GM12891 (cell line): ENCODE data around the gene RNFT2.

ENCODE experiments used
- PAX5 ChIP-seq: IDR thresholded peaks from 2 replicates; pipeline ENCODE4 v1.6.1; 2011; ENCODE audit warnings: low read length, moderate library complexity, mild to moderate bottlenecking; ENCODE audit not compliant: insufficient read depth, severe bottlenecking
- POLR2A ChIP-seq: IDR thresholded peaks from 2 replicates; pipeline ENCODE4 v1.6.1; 2011; ENCODE audit warnings: low read depth, low read length, control low read depth
- POLR2AphosphoS5 ChIP-seq: IDR thresholded peaks from 2 replicates; pipeline ENCODE4 v1.6.1; 2011; ENCODE audit warnings: low read depth, low read length, control low read depth
- POU2F2 ChIP-seq: IDR thresholded peaks from 2 replicates; pipeline ENCODE4 v1.6.1; 2011; ENCODE audit warnings: low read depth, mild to moderate bottlenecking, control low read depth, low read length, moderate library complexity
- TAF1 ChIP-seq: IDR thresholded peaks from 2 replicates; pipeline ENCODE4 v1.6.1; 2011; ENCODE audit warnings: low read depth, low read length, control low read depth

- TF ChIP-seq POLR2A (no peak), POLR2AphosphoS5 (no peak), PAX5 (no peak), TAF1 (no peak), POU2F2 (no peak)
Observed at GRCh38 chr12:116803013-116803736, 65.1 kb downstream of the RNFT2 start.
